Breast epithelium (tissue), 4 donors: Measurements from ENCODE around the gene SMIM41. TPM values are rescaled to one million over a fixed set of nuclear protein-coding genes. Genes with fewer than 3 reads are reported as not detected.

Source experiments
- DNase-seq, 2 donors: peaks; one replicate each; pipeline ENCODE4 v3.0.0-alpha.2; 2019; ENCODE audit warnings: low spot score in 2 of 2
- H3K27ac ChIP-seq, 2 donors: fragments of 200-600 bp; sonication (generic) in 1 of 2; one replicate each; pipeline ENCODE4 v1.5.1; 2016 to 2019; ENCODE audit warnings: mild to moderate bottlenecking in 1 of 2
- H3K27me3 ChIP-seq, 2 donors: fragments of 200-600 bp; sonication (generic) in 1 of 2; one replicate each; pipeline versions ENCODE4 v1.5.1 to v1.6.0; 2017 to 2019; ENCODE audit warnings: control low read depth in 1 of 2, mild to moderate bottlenecking in 1 of 2
- H3K36me3 ChIP-seq: fragments of 200-600 bp; one replicate; pipeline ENCODE4 v1.5.1; 2019
- H3K4me1 ChIP-seq, 2 donors: fragments of 200-600 bp; sonication (generic); one replicate each; pipeline ENCODE4 v1.5.1; 2016 to 2019; ENCODE audit warnings: control low read depth in 1 of 2
- H3K4me3 ChIP-seq, 3 donors: fragments of 200-600 bp; sonication (generic); 1 replicate in 2 of 3; 2 replicates in 1 of 3; pipeline ENCODE4 v1.5.1; 2016 to 2019; ENCODE audit warnings: mild to moderate bottlenecking in 3 of 3, moderate library complexity in 2 of 3
- H3K9me3 ChIP-seq, 2 donors: fragments of 200-600 bp; sonication (generic) in 1 of 2; one replicate each; pipeline ENCODE4 v1.5.1; 2016 to 2019; ENCODE audit warnings: control low read depth in 1 of 2
- CTCF ChIP-seq, 3 donors: fragments of 450-650 bp; IDR thresholded peaks; one replicate each; pipeline ENCODE4 v1.5.1; 2016 to 2017; ENCODE audit warnings: antibody characterized with exemption in 3 of 3, mild to moderate bottlenecking in 3 of 3, moderate library complexity in 3 of 3
- POLR2A ChIP-seq: fragments of 450-650 bp; IDR thresholded peaks from one replicate; pipeline ENCODE4 v1.6.1; 2016; ENCODE audit warnings: antibody characterized with exemption, mild to moderate bottlenecking, moderate library complexity
- POLR2AphosphoS5 ChIP-seq, 3 donors: sonication (generic); formaldehyde crosslinking; IDR thresholded peaks; one replicate each; pipeline ENCODE4 v1.6.1; 2017; ENCODE audit warnings: antibody characterized with exemption in 3 of 3
- intact Hi-C: fragments of 100-400 bp; cut with DNase I; formaldehyde crosslinking; loops from one replicate; pipeline ENCODE4 v1.15.1; 2023; ENCODE audit warnings: low total_unique reads
- total RNA-seq, 3 donors: library from RNA; depleted of rRNA; stranded (reverse); fragments of >200 nt; gene quantifications; one replicate each; pipeline ENCODE4 v1.1.0, GENCODE V29; 2016

The SMIM41 gene
- total RNA-seq, 3 donors from 2014 or later: 1.3 TPM; not detected in 2

GRCh38 chr12:52144512-52145227 lies 65.2 kb downstream of the SMIM41 start:
- H3K4me1 ChIP-seq: peaks cover 10 to 50% of the 10 kb centered on the region in 2 donors
- H3K27me3 ChIP-seq: no peaks in the 10 kb centered on the region
- no peak for DNase-seq
- peak overlapping the region; percentile 100 for H3K27ac ChIP-seq
- TF ChIP-seq CTCF (IDR thresholded peaks at IDR 0.05) (no peak), POLR2AphosphoS5 (IDR thresholded peaks at IDR 0.05) (no peak), POLR2A (no peak)
- no peaks in the 10 kb centered on the region for H3K9me3 ChIP-seq
- H3K36me3 ChIP-seq: no peaks in the 10 kb centered on the region
- intact Hi-C loops: loop anchor here (5.0 to 10.0 kb wide), 2 partner anchors 70 to 728 kb away; no protein-coding TSS in a partner anchor
- no peak overlapping the region for H3K4me3 ChIP-seq

- TF ChIP-seq POLR2A: no peak
- H3K36me3 ChIP-seq: no peaks in the 10 kb centered on the region
- no peaks in the 10 kb centered on the region for H3K27me3 ChIP-seq
- H3K4me1 ChIP-seq: peaks cover 10 to 57% of the 10 kb centered on the region in 2 donors
- no peaks in the 10 kb centered on the region for H3K9me3 ChIP-seq
- DNase-seq: peak in 1 of 2 donors; percentile 37
- intact Hi-C loops: loop anchor here (1.0 to 10.0 kb wide), 3 partner anchors 69 to 727 kb away; no protein-coding TSS in a partner anchor
- peak overlapping the region; percentile 100 for H3K27ac ChIP-seq
- no peak overlapping the region for H3K4me3 ChIP-seq
Observed at GRCh38 chr12:52145228-52146088, 66.0 kb downstream of the SMIM41 start.

GRCh38 chr12:52146089-52146821 lies 66.8 kb downstream of the SMIM41 start:
- Histone ChIP-seq H3K4me1 (peaks cover 10 to 60% of the 10 kb centered on the region in 2 donors), H3K27me3 (no peaks in the 10 kb centered on the region), H3K36me3 (no peaks in the 10 kb centered on the region), H3K9me3 (no peaks in the 10 kb centered on the region), H3K27ac (peak overlapping the region; percentile 100), H3K4me3 (no peak overlapping the region)
- intact Hi-C loops: loop anchor here (1.0 to 10.0 kb wide), 3 partner anchors 69 to 726 kb away; no protein-coding TSS in a partner anchor
- TF ChIP-seq CTCF (IDR thresholded peaks at IDR 0.05) (no peak), POLR2A (no peak), POLR2AphosphoS5 (IDR thresholded peaks at IDR 0.05) (no peak)
- DNase-seq: no peak

DNA sequence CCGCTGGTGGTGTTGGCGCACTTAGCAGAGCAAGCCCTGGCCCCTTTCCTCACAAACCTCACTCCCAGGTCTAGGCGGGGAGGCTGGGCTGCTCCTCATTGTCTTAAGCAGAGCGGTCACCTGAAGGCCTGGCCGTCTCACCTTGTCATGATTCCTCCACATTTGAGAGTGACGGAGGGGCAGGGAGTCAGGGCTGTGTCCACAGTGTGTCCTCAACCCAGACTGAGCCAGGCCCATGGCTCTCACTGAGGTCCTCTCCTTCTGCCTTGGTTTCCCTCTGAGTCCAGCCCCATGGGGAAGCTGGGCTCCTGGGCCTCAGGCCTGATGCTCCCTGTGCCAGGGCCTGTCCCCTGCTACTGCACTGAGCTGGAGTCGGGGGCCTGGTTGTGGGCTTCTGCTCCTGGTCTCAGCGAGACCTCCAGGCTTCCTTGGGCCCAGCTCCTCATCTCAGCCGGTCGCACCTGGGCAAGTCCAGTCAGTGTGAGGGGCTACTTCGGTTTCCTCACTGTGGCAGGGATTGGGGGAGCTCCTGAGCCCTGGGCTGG lies 67.4 kb downstream of the SMIM41 start:
- H3K4me3 ChIP-seq: no peak overlapping the region
- H3K27ac ChIP-seq: peak overlapping the region; percentile 100
- H3K9me3 ChIP-seq: no peaks in the 10 kb centered on the region
- TF ChIP-seq POLR2A: no peak
- no peak for TF ChIP-seq POLR2AphosphoS5 (IDR thresholded peaks at IDR 0.05)
- TF ChIP-seq CTCF (IDR thresholded peaks at IDR 0.05): no peak
- intact Hi-C loops: loop anchor here (1.0 to 10.0 kb wide), 3 partner anchors 68 to 725 kb away; no protein-coding TSS in a partner anchor
- no peaks in the 10 kb centered on the region for H3K27me3 ChIP-seq
- H3K4me1 ChIP-seq: peaks cover 14 to 66% of the 10 kb centered on the region in 2 donors
- no peaks in the 10 kb centered on the region for H3K36me3 ChIP-seq
- DNase-seq: peak in 1 of 2 donors; percentile 34
